ENCODE data around the gene TARS3.

TARS3 gene

GRCh38 chr15:101611580-101612299, 112.5 kb downstream of the TARS3 start:
- no peak for TF ChIP-seq CTCF (IDR thresholded peaks at IDR 0.05)

GRCh38 chr15:101611007-101611406, 113.3 kb downstream of the TARS3 start:
- no peak for TF ChIP-seq CTCF (IDR thresholded peaks at IDR 0.05)

GRCh38 chr15:101610611-101611000, 113.7 kb downstream of the TARS3 start:
- no peak for TF ChIP-seq CTCF (IDR thresholded peaks at IDR 0.05)

- no peak for TF ChIP-seq CTCF (IDR thresholded peaks at IDR 0.05)
Measured at GRCh38 chr15:101609742-101610610, 114.3 kb downstream of the TARS3 start.

- no peak for TF ChIP-seq CTCF (IDR thresholded peaks at IDR 0.05)
Measured at GRCh38 chr15:101608201-101608600, 116.1 kb downstream of the TARS3 start.

- no peak for TF ChIP-seq CTCF (IDR thresholded peaks at IDR 0.05)
Measured at GRCh38 chr15:101607108-101607507, 117.2 kb downstream of the TARS3 start.

GRCh38 chr15:101604124-101604874, 120.0 kb downstream of the TARS3 start:
- no peak for TF ChIP-seq CTCF (IDR thresholded peaks at IDR 0.05)
